ENCODE data around the gene EFCAB5.
"Not testable (repeated sequence)": the region's sequence is repeated elsewhere in the genome, so short reads cannot be mapped to it uniquely, and the experiment has no call there.

Gene EFCAB5

DNA sequence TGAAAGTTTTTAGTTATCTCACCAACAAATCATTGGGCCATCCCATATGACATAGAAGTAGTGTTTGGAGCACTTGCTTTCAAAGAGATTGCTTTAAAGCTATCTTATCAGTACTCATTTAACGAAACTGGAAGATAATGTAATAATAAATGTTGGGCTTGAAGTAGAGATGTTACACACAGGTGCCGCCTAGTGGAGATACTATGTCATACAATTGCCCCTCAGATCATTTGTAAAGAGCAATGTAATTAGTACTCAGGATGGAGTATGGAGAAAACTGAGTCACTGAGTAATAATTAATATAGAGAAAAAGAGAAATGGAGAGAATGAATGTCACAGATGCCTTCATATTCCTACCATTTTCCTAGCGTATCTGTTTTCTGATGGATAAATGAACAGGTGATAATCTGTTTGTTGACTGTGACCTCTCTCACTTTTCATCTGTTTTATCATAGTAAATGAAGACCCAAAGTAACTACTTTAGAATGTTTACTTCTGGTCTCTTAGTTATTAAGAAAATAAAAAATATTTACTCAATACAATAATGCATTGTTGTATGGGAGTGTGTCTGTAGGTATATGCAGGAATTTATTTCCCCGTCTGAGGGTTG lies 80.4 kb downstream of the EFCAB5 start:
- DNase-seq: peak; percentile 20

DNA sequence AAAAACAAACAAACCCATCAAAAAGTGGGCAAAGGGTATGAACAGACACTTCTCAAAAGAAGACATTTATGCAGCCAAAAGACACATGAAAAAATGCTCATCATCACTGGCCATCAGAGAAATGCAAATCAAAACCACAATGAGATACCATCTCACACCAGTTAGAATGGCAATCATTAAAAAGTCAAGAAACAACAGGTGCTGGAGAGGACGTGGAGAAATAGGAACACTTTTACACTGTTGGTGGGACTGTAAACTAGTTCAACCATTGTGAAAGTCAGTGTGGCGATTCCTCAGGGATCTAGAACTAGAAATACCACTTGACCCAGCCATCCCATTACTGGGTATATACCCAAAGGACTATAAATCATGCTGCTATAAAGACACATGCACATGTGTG lies 83.9 kb downstream of the EFCAB5 start:
- not testable (repeated sequence) for DNase-seq

- DNase-seq: no peak
Measured at GRCh38 chr17:30027676-30028075, 86.2 kb downstream of the EFCAB5 start.

GRCh38 chr17:30031214-30031869 lies 89.9 kb downstream of the EFCAB5 start:
- DNase-seq: no peak

DNA sequence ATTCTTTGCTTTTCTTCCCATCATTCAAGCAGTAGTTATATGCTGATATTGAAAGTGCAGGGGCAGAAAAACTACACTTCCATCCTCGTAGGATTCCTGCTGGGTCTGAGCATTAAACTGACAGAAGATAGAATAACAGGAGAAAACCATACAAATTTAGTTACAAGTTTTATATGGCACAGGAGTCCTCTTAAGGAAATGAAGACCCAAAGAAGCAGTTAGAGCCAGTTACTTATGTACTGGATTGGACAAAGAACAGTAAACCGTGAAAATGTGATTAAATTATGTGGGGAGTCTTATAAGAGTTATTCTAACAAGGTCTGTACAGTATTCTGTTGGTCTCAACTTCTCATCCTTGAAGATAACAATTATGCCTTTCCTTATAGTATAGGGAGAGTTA lies 93.9 kb downstream of the EFCAB5 start:
- DNase-seq: no peak

DNA sequence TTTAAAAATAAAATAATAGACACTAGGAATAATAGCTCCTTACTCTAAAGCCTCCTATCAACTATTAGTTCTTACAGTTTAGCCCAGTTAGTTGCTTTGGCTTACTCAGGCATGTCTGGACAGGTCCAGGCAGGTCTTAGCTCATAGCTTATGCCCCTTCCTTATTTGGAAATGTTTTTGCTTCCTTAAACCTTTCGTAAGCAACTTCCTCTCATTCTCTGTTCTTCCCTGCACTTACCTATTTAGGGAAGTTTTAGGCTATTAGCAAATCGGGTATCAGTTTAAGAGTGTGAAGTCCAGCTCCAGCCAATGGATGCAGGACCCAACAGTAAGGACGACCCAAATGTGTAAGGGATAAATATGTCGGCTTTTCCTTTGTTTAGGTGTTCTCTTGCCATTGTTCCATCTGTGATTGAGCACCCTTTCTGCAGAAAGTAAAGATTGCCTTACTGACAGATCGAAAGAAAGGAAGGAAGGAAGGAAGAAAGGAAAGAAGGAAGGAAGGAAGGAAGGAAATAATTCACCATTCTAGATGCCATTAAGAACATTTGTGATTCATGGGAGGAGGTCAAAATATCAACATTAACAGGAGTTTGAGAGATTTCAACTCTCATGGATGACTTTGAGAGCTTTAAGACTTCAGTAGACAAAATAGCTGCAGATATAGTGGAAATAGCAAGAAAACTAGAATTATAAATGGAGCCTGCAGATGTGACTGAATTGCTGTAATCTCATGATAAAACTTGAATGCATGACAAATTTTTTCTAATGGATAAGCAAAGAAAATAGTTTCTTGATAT lies 99.5 kb downstream of the EFCAB5 start:
- DNase-seq: not testable (repeated sequence)

DNA sequence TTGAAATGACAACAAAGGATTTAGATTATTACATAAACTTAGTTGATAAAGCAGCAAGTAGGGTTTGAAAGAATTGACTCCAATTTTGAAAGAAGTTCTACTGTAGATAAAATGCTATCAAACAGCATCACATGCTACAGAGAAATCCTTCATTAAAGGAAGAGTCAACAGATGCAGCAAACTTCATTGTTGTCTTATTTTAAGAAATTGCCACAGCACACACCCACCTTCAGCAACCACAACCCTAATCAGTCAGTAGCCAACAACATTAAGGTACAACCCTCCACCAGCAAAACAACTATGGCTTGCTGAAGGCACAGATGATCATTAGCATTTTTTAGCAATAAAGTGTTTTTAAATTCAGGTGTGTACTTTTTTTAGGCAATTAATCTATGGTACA lies 100.1 kb downstream of the EFCAB5 start:
- no peak for DNase-seq

- DNase-seq: no peak
Measured at GRCh38 chr17:30062372-30062771, 120.9 kb downstream of the EFCAB5 start.

DNA sequence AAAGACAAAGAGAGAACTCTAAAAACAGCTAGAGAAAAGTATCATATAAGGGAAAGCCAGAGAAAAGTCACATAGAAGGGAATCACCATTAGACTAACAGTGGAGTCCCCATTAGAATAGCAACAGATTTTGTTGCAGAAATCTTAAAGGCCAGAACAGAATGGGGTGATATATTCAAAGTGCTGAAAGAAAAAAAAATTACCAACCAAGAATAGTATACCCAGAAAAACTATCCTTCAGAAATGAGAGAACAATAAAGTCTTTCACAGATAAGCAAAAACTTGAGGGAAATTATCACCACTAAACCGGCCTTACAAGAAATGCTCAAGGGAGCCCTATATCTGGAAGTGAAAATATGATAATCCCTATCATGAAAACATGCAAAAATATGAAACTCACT lies 123.3 kb downstream of the EFCAB5 start:
- no peak for DNase-seq

- no peak for DNase-seq
Measured at GRCh38 chr17:30068465-30068864, 127.0 kb downstream of the EFCAB5 start.

- no peak for DNase-seq
Measured at GRCh38 chr17:30074254-30074653, 132.8 kb downstream of the EFCAB5 start.

GRCh38 chr17:30074730-30075129 lies 133.3 kb downstream of the EFCAB5 start:
- no peak for DNase-seq

GRCh38 chr17:30082773-30083172 lies 141.3 kb downstream of the EFCAB5 start:
- DNase-seq: no peak

DNA sequence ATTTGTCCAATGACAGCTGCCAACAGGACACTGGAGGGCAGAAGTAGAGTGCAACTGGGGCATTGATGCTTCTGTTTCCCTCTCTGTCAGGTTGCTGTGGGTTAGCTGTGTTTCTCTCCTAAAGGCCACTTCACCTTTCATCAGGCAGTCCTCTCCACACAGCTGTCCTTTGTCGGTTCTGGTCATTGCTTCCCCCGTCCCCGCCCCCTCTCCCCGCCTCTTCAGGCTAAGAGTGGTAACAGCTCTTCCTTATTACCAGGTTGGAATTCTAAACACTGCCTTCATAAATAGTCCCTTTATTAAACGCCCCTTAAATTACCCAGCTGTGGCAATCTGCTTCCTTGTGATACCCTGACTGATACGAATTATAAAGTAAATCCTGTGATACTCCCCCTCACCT lies 143.4 kb downstream of the EFCAB5 start:
- DNase-seq: no peak

DNA sequence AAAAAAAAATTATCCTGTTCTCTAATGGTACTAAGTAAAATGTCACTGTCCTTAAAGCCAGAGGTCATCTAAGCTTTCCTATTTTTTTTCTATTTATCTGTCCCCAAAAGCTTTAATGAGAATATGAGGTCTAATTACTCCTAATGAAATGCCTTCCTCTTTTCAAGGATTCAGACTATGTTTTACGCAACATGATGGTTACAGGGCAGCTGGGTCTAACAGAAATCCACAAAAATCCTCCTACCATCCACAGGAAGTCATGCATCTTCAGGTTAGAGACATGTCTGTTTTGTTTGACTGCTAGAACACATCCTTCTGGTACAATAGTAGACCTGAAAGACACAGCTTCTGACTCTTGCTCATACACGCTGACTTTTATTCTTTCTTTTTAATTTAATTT lies 145.5 kb downstream of the EFCAB5 start:
- no peak for DNase-seq

DNA sequence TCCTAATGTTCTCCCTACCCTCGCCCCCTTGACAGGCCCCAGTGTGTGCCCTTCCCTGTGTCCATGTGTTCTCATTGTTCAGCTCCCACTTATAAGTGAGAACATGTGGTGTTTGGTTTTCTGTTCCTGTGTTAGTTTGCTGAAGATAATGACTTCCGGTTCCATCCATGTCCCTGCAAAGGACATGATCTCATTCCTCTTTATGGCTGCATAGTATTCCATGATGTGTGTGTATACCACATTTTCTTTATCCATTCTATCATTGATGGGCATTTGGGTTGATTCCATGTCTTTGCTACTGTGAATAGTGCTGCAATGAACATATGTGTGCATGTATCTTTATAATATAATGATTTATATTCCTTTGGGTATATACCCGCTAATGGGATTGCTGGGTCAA lies 146.0 kb downstream of the EFCAB5 start:
- not testable (repeated sequence) for DNase-seq

DNA sequence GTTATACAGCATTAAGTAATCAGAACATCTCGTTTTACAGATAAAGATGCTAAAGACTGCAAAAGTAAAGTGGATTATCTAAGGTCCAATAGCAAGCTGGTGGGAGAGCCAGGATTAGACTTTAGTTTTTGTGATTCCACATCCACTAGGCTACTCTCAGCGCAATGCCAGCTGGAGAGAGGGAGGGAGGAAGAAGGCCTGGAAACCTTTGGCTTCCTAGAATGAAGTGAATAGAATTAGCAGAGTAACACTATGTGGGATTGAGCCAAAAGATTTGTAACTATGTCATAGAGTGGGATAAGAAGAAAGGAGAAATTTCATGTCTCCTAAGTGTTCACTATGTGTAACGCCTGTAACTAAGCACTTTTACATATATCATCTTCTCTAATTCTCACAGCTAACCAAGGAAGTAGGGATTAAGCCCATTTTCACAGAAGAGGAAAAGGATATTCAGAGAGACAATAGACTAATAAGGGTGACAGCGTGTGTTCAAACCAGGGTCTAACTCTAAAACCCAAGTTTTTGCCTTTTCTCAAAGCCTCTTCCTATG lies 149.8 kb downstream of the EFCAB5 start:
- peak; percentile 17 for DNase-seq

DNA sequence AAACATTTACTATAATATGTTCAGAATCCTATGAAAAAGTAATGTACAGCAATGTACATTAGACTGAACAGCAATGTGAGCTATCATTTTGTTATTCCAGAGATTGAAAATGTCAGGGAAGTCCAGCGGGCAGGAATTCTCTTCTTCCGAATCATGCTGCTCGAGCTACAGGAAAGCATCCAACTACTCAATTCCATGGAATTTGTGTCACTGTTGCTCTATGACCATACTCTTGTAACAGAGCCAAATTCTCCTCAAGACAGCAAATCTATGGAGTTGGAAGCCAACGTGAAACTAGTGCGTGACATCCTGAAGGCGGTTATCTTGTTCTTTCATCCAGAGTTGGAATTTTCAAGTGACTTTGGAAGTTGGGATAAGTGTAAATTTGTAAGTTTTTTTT lies 150.3 kb downstream of the EFCAB5 start:
- DNase-seq: no peak

DNA sequence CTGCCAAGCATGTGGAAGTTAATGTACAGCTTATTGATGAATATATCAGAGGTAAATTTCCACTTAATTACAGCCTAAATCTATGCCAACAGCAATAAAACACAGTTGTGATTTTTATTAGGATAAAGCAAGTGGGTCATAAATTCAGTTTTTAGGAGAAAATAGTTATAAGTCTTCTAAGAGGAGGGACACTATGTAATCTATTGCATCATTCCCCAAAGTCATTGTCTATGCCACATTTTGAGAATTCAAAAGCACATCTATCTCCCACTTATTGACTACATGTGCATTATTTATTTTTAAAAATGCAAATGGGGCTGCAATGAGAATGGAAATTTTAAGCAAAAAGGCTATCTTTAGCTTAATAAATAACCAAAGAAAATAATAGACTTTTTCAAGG lies 151.5 kb downstream of the EFCAB5 start:
- no peak for DNase-seq

DNA sequence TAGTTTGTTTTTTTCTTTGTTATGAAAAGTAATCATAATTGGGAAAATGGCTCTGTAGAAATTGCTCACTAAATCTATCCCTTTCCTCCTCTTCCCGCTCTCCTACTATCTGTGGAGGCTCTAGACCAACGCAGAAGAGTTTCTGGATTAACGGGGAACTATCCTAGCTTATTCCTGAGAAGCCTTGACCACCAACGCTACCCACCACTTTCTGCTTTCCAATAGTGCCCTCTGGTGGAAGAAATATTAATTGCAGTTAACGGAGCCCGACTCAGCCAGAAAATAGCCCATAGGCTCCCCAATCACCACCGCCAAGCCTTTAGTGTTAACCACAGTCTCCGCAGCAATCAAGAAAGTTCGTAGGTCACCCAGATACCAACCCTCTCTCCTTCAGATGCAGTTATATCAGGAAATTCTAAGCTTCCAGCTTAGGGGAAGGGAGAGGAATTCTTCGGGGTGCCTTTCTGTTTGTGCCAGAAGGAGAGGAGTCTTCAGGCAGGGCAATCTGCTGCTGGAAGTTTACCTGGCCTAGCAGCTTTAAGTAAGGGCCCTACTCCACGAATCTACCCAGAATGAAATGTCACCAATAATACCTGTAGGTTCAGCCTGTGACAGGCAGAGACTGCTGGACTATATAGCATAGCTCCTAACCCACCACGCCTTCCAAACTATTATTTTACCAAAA lies 152.2 kb downstream of the EFCAB5 start:
- DNase-seq: peak; percentile 42

GRCh38 chr17:30095507-30096244 lies 154.2 kb downstream of the EFCAB5 start:
- no peak for DNase-seq

GRCh38 chr17:30101686-30102390 lies 160.4 kb downstream of the EFCAB5 start:
- DNase-seq: no peak
